A549 treated with dexamethasone at 1 μM for 4 hours (cell line): ENCODE measurements around the gene TNNC2. TPM values are rescaled to one million over a fixed set of nuclear protein-coding genes. Genes with fewer than 3 reads are reported as not detected.

ENCODE experiments used
- total RNA-seq: library from RNA; stranded (reverse); fragments of 200-300 nt; extraction: Qiagen RNA extraction; gene quantifications from 5 replicates; pipeline ENCODE4 v1.2.3, GENCODE V29; 2022

TNNC2 gene
- total RNA-seq = 0.12 to 0.29 TPM in 2 of 5 replicates, not detected in the others

GRCh38 chr20:45827030-45827652 is at the start of gene TNNC2:
Gene TNNC2 (minus strand): TSS chr20:45827312. CDS start chr20:45827248, 64 bp downstream.

GRCh38 chr20:45857114-45857881 is 30.2 kb upstream of the TNNC2 start, which contains the start of the genes ACOT8 and ZSWIM3:
Gene ACOT8 (minus strand): TSS chr20:45857392. CDS start chr20:45857315, 77 bp downstream.
Gene ZSWIM3 (plus strand): TSS chr20:45857614. CDS start chr20:45857826, 212 bp downstream.

GRCh38 chr20:45833030-45833882 is 6.1 kb upstream of the TNNC2 start, which contains the start of gene SNX21:
Gene SNX21 (plus strand): TSS chr20:45833799. CDS start chr20:45833920, 121 bp downstream.

GRCh38 chr20:45812157-45813005 is 14.7 kb downstream of the TNNC2 start, which contains the start of gene UBE2C:
Gene UBE2C (plus strand): TSS chr20:45812644. CDS start chr20:45812696, 52 bp downstream.

Other genes starting within 250 kb of the TNNC2 start
- not detected in 5 replicates for gene WFDC8, start 248.0 kb downstream of the TNNC2 start, total RNA-seq
- gene WFDC10A, start 197.6 kb downstream of the TNNC2 start, total RNA-seq = not detected in 5 replicates
- gene WFDC9, start 196.0 kb downstream of the TNNC2 start, total RNA-seq = not detected in 5 replicates
- gene WFDC11, start 157.1 kb downstream of the TNNC2 start, total RNA-seq = not detected in 5 replicates
- gene WFDC13, start 125.3 kb downstream of the TNNC2 start, total RNA-seq = not detected in 5 replicates
- not detected in 5 replicates for gene WFDC10B, start 122.3 kb downstream of the TNNC2 start, total RNA-seq
- not detected in 5 replicates for gene SPINT4, start 105.0 kb downstream of the TNNC2 start, total RNA-seq
- 0.29 to 0.48 TPM in 2 of 5 replicates, not detected in the others for gene WFDC3, start 35.4 kb downstream of the TNNC2 start, total RNA-seq
- gene DNTTIP1, start 35.4 kb downstream of the TNNC2 start, total RNA-seq = 31.5 to 36.3 TPM (median 35.0 TPM) in 5 replicates
- 220 to 247 TPM (median 230 TPM) in 5 replicates for gene UBE2C, start 14.7 kb downstream of the TNNC2 start, total RNA-seq
- gene SNX21, start 6.5 kb upstream of the TNNC2 start, total RNA-seq = 7.7 to 11.6 TPM (median 9.4 TPM) in 5 replicates
- 16.6 to 18.0 TPM (median 16.9 TPM) in 5 replicates for gene ACOT8, start 30.1 kb upstream of the TNNC2 start, total RNA-seq
- 1.4 to 1.9 TPM (median 1.6 TPM) in 5 replicates for gene ZSWIM3, start 30.3 kb upstream of the TNNC2 start, total RNA-seq
- 5.1 to 7.0 TPM (median 6.9 TPM) in 5 replicates for gene ZSWIM1, start 53.9 kb upstream of the TNNC2 start, total RNA-seq
- gene SPATA25, start 60.3 kb upstream of the TNNC2 start, total RNA-seq = 0.34 to 0.57 TPM (median 0.49 TPM) in 4 of 5 replicates, not detected in the other
- 0.64 to 1.2 TPM (median 0.97 TPM) in 5 replicates for gene NEURL2, start 63.9 kb upstream of the TNNC2 start, total RNA-seq
- gene CTSA, start 64.0 kb upstream of the TNNC2 start, total RNA-seq = 87.0 to 127 TPM (median 115 TPM) in 5 replicates
- gene PLTP, start 84.8 kb upstream of the TNNC2 start, total RNA-seq = 1.6 to 1.8 TPM (median 1.6 TPM) in 5 replicates
- 24.6 to 32.6 TPM (median 31.8 TPM) in 5 replicates for gene PCIF1, start 107.4 kb upstream of the TNNC2 start, total RNA-seq
- 5.9 to 9.5 TPM (median 9.1 TPM) in 5 replicates for gene ZNF335, start 144.9 kb upstream of the TNNC2 start, total RNA-seq
- 0.21 to 0.66 TPM (median 0.38 TPM) in 5 replicates for gene MMP9, start 181.6 kb upstream of the TNNC2 start, total RNA-seq
- 13.5 to 16.4 TPM (median 13.9 TPM) in 5 replicates for gene SLC12A5, start 201.9 kb upstream of the TNNC2 start, total RNA-seq